NB4 (cell line): Measurements from ENCODE around the gene PUM2.

Experiments used
- MYC ChIP-seq: IDR thresholded peaks from 2 replicates; pipeline ENCODE4 v1.6.1; 2011; ENCODE audit warnings: low read depth, low read length
- TF ChIP-seq, protein P1 (sequence below): IDR thresholded peaks from one replicate; pipeline ENCODE4 v1.5.1; 2012; ENCODE audit warnings: low read depth, low read length

GRCh38 chr2:20224716-20225293 lies 125.8 kb downstream of the PUM2 start, which contains the start of gene SDC1:
- TF ChIP-seq, protein P1, sequence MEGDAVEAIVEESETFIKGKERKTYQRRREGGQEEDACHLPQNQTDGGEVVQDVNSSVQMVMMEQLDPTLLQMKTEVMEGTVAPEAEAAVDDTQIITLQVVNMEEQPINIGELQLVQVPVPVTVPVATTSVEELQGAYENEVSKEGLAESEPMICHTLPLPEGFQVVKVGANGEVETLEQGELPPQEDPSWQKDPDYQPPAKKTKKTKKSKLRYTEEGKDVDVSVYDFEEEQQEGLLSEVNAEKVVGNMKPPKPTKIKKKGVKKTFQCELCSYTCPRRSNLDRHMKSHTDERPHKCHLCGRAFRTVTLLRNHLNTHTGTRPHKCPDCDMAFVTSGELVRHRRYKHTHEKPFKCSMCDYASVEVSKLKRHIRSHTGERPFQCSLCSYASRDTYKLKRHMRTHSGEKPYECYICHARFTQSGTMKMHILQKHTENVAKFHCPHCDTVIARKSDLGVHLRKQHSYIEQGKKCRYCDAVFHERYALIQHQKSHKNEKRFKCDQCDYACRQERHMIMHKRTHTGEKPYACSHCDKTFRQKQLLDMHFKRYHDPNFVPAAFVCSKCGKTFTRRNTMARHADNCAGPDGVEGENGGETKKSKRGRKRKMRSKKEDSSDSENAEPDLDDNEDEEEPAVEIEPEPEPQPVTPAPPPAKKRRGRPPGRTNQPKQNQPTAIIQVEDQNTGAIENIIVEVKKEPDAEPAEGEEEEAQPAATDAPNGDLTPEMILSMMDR, result no peak
- TF ChIP-seq MYC, result no peak
